ENCODE results near the gene C19orf47.

- TF ChIP-seq POLR2AphosphoS5 (IDR thresholded peaks at IDR 0.05) = peak in 1 of 3 donors; percentile 13
- TF ChIP-seq CTCF (IDR thresholded peaks at IDR 0.05 in 8 of 11, conservative IDR thresholded peaks at IDR 0.05 in 3 of 11) = no peak
- TF ChIP-seq POLR2A (IDR thresholded peaks at IDR 0.05) = no peak
Observed at GRCh38 chr19:40272261-40272660, 75.9 kb downstream of the C19orf47 start.
